Esophagus squamous epithelium (tissue), 4 donors: Measurements from ENCODE around the gene WNT9B.

ENCODE experiments used
- CTCF ChIP-seq, 6 experiments: fragments of 450-650 bp in 4 of 6; fragments of 200-600 bp in 2 of 6; sonication (generic) in 2 of 6; IDR thresholded peaks; one replicate each; pipeline ENCODE4 v1.5.1; 2016 to 2019; ENCODE audit warnings: antibody characterized with exemption in 6 of 6, mild to moderate bottlenecking in 4 of 6, moderate library complexity in 4 of 6
- POLR2A ChIP-seq, 4 donors: fragments of 450-650 bp; IDR thresholded peaks; one replicate each; pipeline ENCODE4 v1.6.1; 2017; ENCODE audit warnings: antibody characterized with exemption in 4 of 4, mild to moderate bottlenecking in 4 of 4, moderate library complexity in 3 of 4

GRCh38 chr17:46854948-46855347 is 3.6 kb downstream of the WNT9B start:
- TF ChIP-seq POLR2A (IDR thresholded peaks at IDR 0.05) (no peak), CTCF (IDR thresholded peaks at IDR 0.05) (no peak)
